ENCODE measurements around the gene HAND1. TPM values are rescaled to one million over a fixed set of nuclear protein-coding genes. Genes with fewer than 3 reads are reported as not detected.

The HAND1 gene
- total RNA-seq, 4 donors from 2014 or later: 6.7 to 8.0 (median 7.4) TPM

DNA sequence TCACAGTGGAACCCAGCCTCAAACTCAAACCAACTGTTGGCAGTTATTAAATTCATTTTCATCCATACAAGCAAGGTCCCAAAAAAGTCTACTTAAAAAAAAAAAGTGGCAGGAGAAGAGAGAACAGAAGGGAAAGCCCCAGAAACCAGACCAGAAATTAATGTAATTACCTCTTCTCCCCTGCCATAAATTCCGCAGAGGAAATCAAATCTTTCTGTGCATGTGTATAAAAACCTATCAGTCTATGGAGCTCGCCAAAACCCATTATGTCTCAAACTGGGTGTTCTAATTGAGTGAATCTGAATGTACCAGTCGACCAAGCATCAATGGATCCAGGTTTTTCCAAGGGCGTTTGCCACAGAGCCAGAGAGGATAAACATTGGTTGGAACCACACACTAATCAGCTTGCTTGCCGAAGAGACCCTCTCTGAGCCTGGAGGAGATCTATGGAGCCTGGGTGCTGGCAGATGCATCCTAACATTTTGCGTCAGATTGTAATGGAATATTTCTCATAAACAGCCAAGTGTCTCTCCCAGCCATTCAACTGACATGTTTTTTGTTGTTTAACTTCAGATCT lies 7.9 kb upstream of the HAND1 start:
- Histone ChIP-seq H3K4me1 (peaks cover 8 to 31% (median 13%) of the 10 kb centered on the region in 4 donors), H3K27ac (peak overlapping the region in 3 of 4 donors; percentile 30 to 91 (median 67)), H3K9me3 (no peaks in the 10 kb centered on the region), H3K4me3 (no peak overlapping the region), H3K36me3 (no peaks in the 10 kb centered on the region), H3K27me3 (peaks cover 100% of the 10 kb centered on the region)
- no peak for DNase-seq
- 20 to 30% methylated on average over 2 to 6 of the region's 6 CpGs for WGBS, 2 donors (ENCODE audit: low coverage in 1 of 2)
- intact Hi-C loops (cut with DNase I; ENCODE audit: low total_unique reads): no loop called here
- no peak for TF ChIP-seq EP300 (IDR thresholded peaks at IDR 0.05; ENCODE audit: low read depth)
- in situ Hi-C loops (cut with MboI; ENCODE audit: low pct_ligation_motif_present in 1 of 4, low pct_unique_long_range_greater_than_20kb in 1 of 4, low sequenced_read_pairs in 3 of 4): no loop called here

DNA sequence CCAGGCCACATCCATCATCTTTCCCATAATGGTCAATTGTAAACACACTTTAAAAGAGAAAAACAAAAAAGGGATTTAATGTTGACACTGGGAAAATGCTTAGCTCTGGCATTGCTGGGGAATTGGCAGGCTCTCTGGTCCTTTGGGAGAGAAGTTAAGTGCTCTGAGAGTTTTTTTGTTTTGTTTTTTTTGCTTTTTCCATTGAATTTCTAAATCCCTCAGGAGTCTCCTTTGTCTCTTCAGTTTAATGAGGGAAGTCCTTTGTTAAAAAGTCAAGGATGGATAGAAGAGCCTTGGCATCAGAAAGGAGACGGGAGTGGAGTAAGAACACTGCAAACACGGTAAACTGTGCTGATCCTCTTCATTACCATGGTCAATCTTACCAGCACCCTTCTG lies 7.1 kb upstream of the HAND1 start:
- Histone ChIP-seq H3K36me3 (no peaks in the 10 kb centered on the region), H3K4me3 (no peak overlapping the region), H3K27me3 (peaks cover 100% of the 10 kb centered on the region), H3K4me1 (peaks cover 8 to 31% (median 13%) of the 10 kb centered on the region in 4 donors), H3K27ac (peak overlapping the region in 2 of 4 donors; percentile 67 to 91), H3K9me3 (no peaks in the 10 kb centered on the region)
- intact Hi-C loops (cut with DNase I; ENCODE audit: low total_unique reads) (no loop called here), in situ Hi-C loops (cut with MboI; ENCODE audit: low pct_ligation_motif_present in 1 of 4, low pct_unique_long_range_greater_than_20kb in 1 of 4, low sequenced_read_pairs in 3 of 4) (no loop called here)
- TF ChIP-seq EP300 (IDR thresholded peaks at IDR 0.05; ENCODE audit: low read depth) (no peak), POLR2A (IDR thresholded peaks at IDR 0.05) (no peak), POLR2AphosphoS5 (IDR thresholded peaks at IDR 0.05) (no peak)
- TF ChIP-seq, protein P1, sequence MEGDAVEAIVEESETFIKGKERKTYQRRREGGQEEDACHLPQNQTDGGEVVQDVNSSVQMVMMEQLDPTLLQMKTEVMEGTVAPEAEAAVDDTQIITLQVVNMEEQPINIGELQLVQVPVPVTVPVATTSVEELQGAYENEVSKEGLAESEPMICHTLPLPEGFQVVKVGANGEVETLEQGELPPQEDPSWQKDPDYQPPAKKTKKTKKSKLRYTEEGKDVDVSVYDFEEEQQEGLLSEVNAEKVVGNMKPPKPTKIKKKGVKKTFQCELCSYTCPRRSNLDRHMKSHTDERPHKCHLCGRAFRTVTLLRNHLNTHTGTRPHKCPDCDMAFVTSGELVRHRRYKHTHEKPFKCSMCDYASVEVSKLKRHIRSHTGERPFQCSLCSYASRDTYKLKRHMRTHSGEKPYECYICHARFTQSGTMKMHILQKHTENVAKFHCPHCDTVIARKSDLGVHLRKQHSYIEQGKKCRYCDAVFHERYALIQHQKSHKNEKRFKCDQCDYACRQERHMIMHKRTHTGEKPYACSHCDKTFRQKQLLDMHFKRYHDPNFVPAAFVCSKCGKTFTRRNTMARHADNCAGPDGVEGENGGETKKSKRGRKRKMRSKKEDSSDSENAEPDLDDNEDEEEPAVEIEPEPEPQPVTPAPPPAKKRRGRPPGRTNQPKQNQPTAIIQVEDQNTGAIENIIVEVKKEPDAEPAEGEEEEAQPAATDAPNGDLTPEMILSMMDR (IDR thresholded peaks at IDR 0.05): no peak
- no peak for DNase-seq
- WGBS, 2 donors (ENCODE audit: low coverage in 1 of 2): 6 to 10% methylated on average over 2 of the region's 2 CpGs

DNA sequence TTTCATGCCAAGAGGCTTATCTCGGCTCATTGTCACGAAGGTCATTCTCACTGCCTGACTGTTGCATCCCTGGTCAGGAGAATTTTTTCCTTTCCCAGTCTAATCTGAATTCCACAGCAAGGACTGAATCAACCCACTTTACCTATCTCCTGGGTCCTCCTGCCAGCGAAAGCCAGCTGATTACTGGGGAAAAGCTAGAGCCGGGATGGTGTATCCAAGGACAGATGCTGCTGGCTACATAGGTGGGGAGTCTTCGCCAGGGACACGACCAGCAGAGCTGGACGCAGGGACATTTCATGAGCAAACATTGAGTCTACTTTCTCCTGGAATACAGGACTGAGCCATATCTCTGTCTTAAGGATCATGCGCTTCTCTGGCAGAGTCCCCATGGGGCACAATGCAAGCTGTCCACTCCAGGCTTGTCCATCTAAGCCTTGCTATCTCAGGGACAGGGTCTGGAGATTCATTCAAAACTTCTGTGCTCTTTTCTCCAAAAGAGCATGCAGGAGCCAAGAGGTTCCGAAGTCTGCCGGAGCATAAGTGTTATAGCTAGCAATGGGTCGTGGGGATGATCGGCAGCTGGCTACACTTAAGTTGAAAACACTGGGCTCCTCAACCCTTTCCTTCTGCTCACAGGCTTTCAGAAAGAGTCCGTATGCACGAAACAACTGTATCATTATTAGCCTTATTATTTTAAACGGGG lies 6.5 kb upstream of the HAND1 start:
- no peak for DNase-seq
- peaks cover 100% of the 10 kb centered on the region for H3K27me3 ChIP-seq
- H3K36me3 ChIP-seq: no peaks in the 10 kb centered on the region
- peaks cover 8 to 31% (median 13%) of the 10 kb centered on the region in 4 donors for H3K4me1 ChIP-seq
- WGBS, 2 donors (ENCODE audit: low coverage in 1 of 2): 16 to 20% methylated on average over 7 to 15 of the region's 15 CpGs
- TF ChIP-seq EP300 (IDR thresholded peaks at IDR 0.05; ENCODE audit: low read depth): no peak
- TF ChIP-seq POLR2A (IDR thresholded peaks at IDR 0.05): no peak
- no peak for TF ChIP-seq POLR2AphosphoS5 (IDR thresholded peaks at IDR 0.05)
- TF ChIP-seq, protein P1 (IDR thresholded peaks at IDR 0.05): no peak
- intact Hi-C loops (cut with DNase I; ENCODE audit: low total_unique reads): no loop called here
- H3K27ac ChIP-seq: peak overlapping the region in 3 of 4 donors; percentile 12 to 91 (median 67)
- no peak overlapping the region for H3K4me3 ChIP-seq
- H3K9me3 ChIP-seq: no peaks in the 10 kb centered on the region
- in situ Hi-C loops (cut with MboI; ENCODE audit: low pct_ligation_motif_present in 1 of 4, low pct_unique_long_range_greater_than_20kb in 1 of 4, low sequenced_read_pairs in 3 of 4): no loop called here

DNA sequence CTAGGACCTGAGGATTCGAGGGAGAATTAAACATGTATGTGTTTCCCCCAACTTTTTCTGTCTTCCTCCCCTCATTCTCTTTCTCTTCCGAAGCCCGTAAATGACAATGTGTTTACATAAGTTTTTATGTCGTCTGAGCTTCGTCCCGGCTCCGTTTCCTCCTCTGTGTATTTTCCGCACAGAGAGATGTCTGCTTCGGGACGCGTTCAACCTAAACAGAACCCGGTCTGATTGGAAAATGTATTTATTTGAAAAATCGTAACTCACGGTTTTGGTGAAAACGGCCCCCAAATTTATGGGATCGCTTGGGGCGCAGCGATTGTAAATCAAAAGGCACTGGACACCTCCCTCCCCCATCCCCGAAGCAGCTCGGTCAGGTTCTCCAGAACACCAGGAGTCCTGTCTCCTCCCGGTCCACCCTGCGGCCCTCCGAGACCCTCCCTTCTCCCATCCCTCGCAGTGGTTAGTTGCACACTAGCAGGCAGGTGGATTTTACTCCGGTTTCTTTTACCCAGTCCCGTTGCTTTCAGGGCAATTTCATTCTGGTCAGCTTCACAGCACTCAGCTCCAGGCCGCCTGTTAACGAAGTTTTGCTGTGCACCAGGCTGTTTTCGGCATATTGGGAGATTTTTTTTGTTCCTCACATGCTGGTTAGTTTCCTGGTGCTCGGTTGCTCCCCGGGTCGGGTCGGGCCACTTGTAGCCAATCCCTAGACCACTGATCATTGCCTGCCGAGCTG lies 5.8 kb upstream of the HAND1 start:
- Histone ChIP-seq H3K36me3 (no peaks in the 10 kb centered on the region), H3K4me3 (no peak overlapping the region), H3K27ac (peak overlapping the region; percentile 12 to 91 (median 54)), H3K9me3 (no peaks in the 10 kb centered on the region), H3K27me3 (peaks cover 100% of the 10 kb centered on the region), H3K4me1 (peaks cover 9 to 37% (median 14%) of the 10 kb centered on the region in 4 donors)
- in situ Hi-C loops (cut with MboI; ENCODE audit: low pct_ligation_motif_present in 1 of 4, low pct_unique_long_range_greater_than_20kb in 1 of 4, low sequenced_read_pairs in 3 of 4): no loop called here
- intact Hi-C loops (cut with DNase I; ENCODE audit: low total_unique reads): no loop called here
- WGBS, 2 donors (ENCODE audit: low coverage in 1 of 2): 8 to 13% methylated on average over 20 to 34 of the region's 34 CpGs
- TF ChIP-seq POLR2AphosphoS5 (IDR thresholded peaks at IDR 0.05) (no peak), EP300 (IDR thresholded peaks at IDR 0.05; ENCODE audit: low read depth) (no peak), POLR2A (IDR thresholded peaks at IDR 0.05) (no peak)
- TF ChIP-seq, protein P1 (IDR thresholded peaks at IDR 0.05): no peak
- DNase-seq: no peak

All from transverse colon (tissue), 4 donors.